DOHH2 (cell line): ENCODE data around the gene PIK3AP1.

Experiments used
- CTCF ChIP-seq: fragments of 200-600 bp; sonication (generic); IDR thresholded peaks from one replicate; pipeline ENCODE4 v1.5.1; 2014; ENCODE audit warnings: antibody characterized with exemption, mild to moderate bottlenecking, low read depth, low read length; ENCODE audit not compliant: poor library complexity, severe bottlenecking
- EZH2phosphoT487 ChIP-seq: fragments of 200-600 bp; sonication (generic); IDR thresholded peaks from 2 replicates; pipeline ENCODE4 v1.6.1; 2017; ENCODE audit warnings: borderline replicate concordance, mild to moderate bottlenecking, antibody characterized with exemption, low read length, moderate library complexity, mixed read lengths

- TF ChIP-seq CTCF = no peak
- TF ChIP-seq EZH2phosphoT487 = no peak
Measured at GRCh38 chr10:96663797-96664196, 56.5 kb downstream of the PIK3AP1 start.
